ENCODE results near the gene ANKRD49.

ANKRD49 gene

GRCh38 chr11:94472916-94473799 is 20.6 kb upstream of the ANKRD49 start:
- ChIA-PET CTCF (no interaction called here), POLR2A (no interaction called here)
- no peak for DNase-seq (ENCODE audit: extremely low spot score)
- TF ChIP-seq LEF1 (IDR thresholded peaks at IDR 0.05; ENCODE audit: borderline replicate concordance) (no peak), FOXK2 (IDR thresholded peaks at IDR 0.05) (no peak), ELF4 (IDR thresholded peaks at IDR 0.05) (no peak), TARDBP (IDR thresholded peaks at IDR 0.05) (no peak), SP1 (IDR thresholded peaks at IDR 0.05) (no peak), SUZ12 (IDR thresholded peaks at IDR 0.05) (no peak), NFRKB (IDR thresholded peaks at IDR 0.05) (no peak), CTBP1 (IDR thresholded peaks at IDR 0.05; ENCODE audit: borderline replicate concordance) (no peak), L3MBTL2 (conservative IDR thresholded peaks at IDR 0.05) (no peak), BHLHE40 (IDR thresholded peaks at IDR 0.05; ENCODE audit: borderline replicate concordance) (no peak), PKNOX1 (IDR thresholded peaks at IDR 0.05) (no peak), FOXA1 (IDR thresholded peaks at IDR 0.05) (no peak)

GRCh38 chr11:94477624-94478023 is 16.2 kb upstream of the ANKRD49 start:
- ChIA-PET POLR2A (interaction anchor here (1.1 kb wide), 1 partner anchor 31 kb away, joined by 3 read pairs; no protein-coding TSS in a partner anchor), CTCF (no interaction called here)
- TF ChIP-seq SP1 (IDR thresholded peaks at IDR 0.05) (no peak), ELF4 (IDR thresholded peaks at IDR 0.05) (no peak), CTBP1 (IDR thresholded peaks at IDR 0.05; ENCODE audit: borderline replicate concordance) (no peak), TARDBP (IDR thresholded peaks at IDR 0.05) (no peak), LEF1 (IDR thresholded peaks at IDR 0.05; ENCODE audit: borderline replicate concordance) (no peak), L3MBTL2 (conservative IDR thresholded peaks at IDR 0.05) (no peak), PKNOX1 (IDR thresholded peaks at IDR 0.05) (no peak), NFRKB (IDR thresholded peaks at IDR 0.05) (no peak)
- no peak for DNase-seq (ENCODE audit: extremely low spot score)

- TF ChIP-seq ARNT (IDR thresholded peaks at IDR 0.05) (no peak), FOXA1 (IDR thresholded peaks at IDR 0.05) (no peak), NFRKB (IDR thresholded peaks at IDR 0.05) (no peak), ZNF384 (IDR thresholded peaks at IDR 0.05) (no peak), ELF4 (IDR thresholded peaks at IDR 0.05) (no peak), HDGF (IDR thresholded peaks at IDR 0.05; ENCODE audit: borderline replicate concordance) (no peak), CTBP1 (IDR thresholded peaks at IDR 0.05; ENCODE audit: borderline replicate concordance) (no peak)
- CTCF ChIA-PET = no interaction called here
- DNase-seq (ENCODE audit: extremely low spot score) = no peak
- POLR2A ChIA-PET = no interaction called here
Observed at GRCh38 chr11:94481342-94481741, 12.4 kb upstream of the ANKRD49 start.

- no peak for DNase-seq (ENCODE audit: extremely low spot score)
- TF ChIP-seq HDGF (IDR thresholded peaks at IDR 0.05; ENCODE audit: borderline replicate concordance) (no peak), LEF1 (IDR thresholded peaks at IDR 0.05; ENCODE audit: borderline replicate concordance) (no peak), BHLHE40 (IDR thresholded peaks at IDR 0.05; ENCODE audit: borderline replicate concordance) (no peak), ZNF384 (IDR thresholded peaks at IDR 0.05) (no peak), FOXA1 (IDR thresholded peaks at IDR 0.05) (no peak), NFRKB (IDR thresholded peaks at IDR 0.05) (no peak), SP1 (IDR thresholded peaks at IDR 0.05) (no peak)
- CTCF ChIA-PET = interaction anchor here (0.7 kb wide), 1 partner anchor 186 kb away, joined by 5 read pairs; no protein-coding TSS in a partner anchor
- POLR2A ChIA-PET = no interaction called here
Observed at GRCh38 chr11:94486068-94486467, 7.7 kb upstream of the ANKRD49 start.

- CTCF ChIA-PET = no interaction called here
- TF ChIP-seq BHLHE40 (IDR thresholded peaks at IDR 0.05; ENCODE audit: borderline replicate concordance) = no peak
- TF ChIP-seq PKNOX1 (IDR thresholded peaks at IDR 0.05) = no peak
- TF ChIP-seq L3MBTL2 (conservative IDR thresholded peaks at IDR 0.05) = no peak
- no peak for TF ChIP-seq NFRKB (IDR thresholded peaks at IDR 0.05)
- TF ChIP-seq ARNT (IDR thresholded peaks at IDR 0.05) = no peak
- no peak for TF ChIP-seq SP1 (IDR thresholded peaks at IDR 0.05)
- TF ChIP-seq ELF4 (IDR thresholded peaks at IDR 0.05) = no peak
- no peak for TF ChIP-seq LEF1 (IDR thresholded peaks at IDR 0.05; ENCODE audit: borderline replicate concordance)
- no peak for DNase-seq (ENCODE audit: extremely low spot score)
- POLR2A ChIA-PET = interaction anchor here (0.6 to 1.0 kb wide), 3 partner anchors 14 to 479 kb away, joined by 3 read pairs; no protein-coding TSS in a partner anchor
Observed at GRCh38 chr11:94494126-94494680, 419 bp downstream of the ANKRD49 start.

GRCh38 chr11:94500181-94500580 is 6.4 kb downstream of the ANKRD49 start:
- POLR2A ChIA-PET = no interaction called here
- no peak for DNase-seq (ENCODE audit: extremely low spot score)
- CTCF ChIA-PET = interaction anchor here (0.8 kb wide), 1 partner anchor 12 kb away, joined by 3 read pairs; the partner anchor contains the start of gene C11orf97
- TF ChIP-seq ZNF384 (IDR thresholded peaks at IDR 0.05) (no peak), TARDBP (IDR thresholded peaks at IDR 0.05) (no peak), PKNOX1 (IDR thresholded peaks at IDR 0.05) (no peak), BHLHE40 (IDR thresholded peaks at IDR 0.05; ENCODE audit: borderline replicate concordance) (no peak)
